Mucosa of rectum (tissue), 2 donors: ENCODE results near the gene SMKR1.
"Not testable (repeated sequence)": the region's sequence is repeated elsewhere in the genome, so short reads cannot be mapped to it uniquely, and the experiment has no call there.

Experiments
- H3K27ac ChIP-seq, 2 donors: one replicate each; pipeline ENCODE4 v1.7.0; 2013; ENCODE audit warnings: inconsistent platforms in 2 of 2, low read depth in 2 of 2, low read length in 2 of 2
- H3K27me3 ChIP-seq, 2 donors: one replicate each; pipeline ENCODE4 v1.7.0; 2013; ENCODE audit warnings: low read length in 2 of 2; ENCODE audit not compliant: control insufficient read depth in 2 of 2, insufficient read depth in 2 of 2
- H3K36me3 ChIP-seq, 2 donors: one replicate each; pipeline ENCODE4 v1.7.0; 2013; ENCODE audit warnings: low read length in 2 of 2; ENCODE audit not compliant: control insufficient read depth in 2 of 2, insufficient read depth in 2 of 2
- H3K4me1 ChIP-seq, 2 donors: one replicate each; pipeline ENCODE4 v1.7.0; 2013; ENCODE audit warnings: low read length in 2 of 2, mild to moderate bottlenecking in 1 of 2; ENCODE audit not compliant: control insufficient read depth in 2 of 2, insufficient read depth in 2 of 2
- H3K4me3 ChIP-seq, 2 donors: one replicate each; pipeline ENCODE4 v1.7.0; 2013; ENCODE audit warnings: low read length in 2 of 2
- H3K9ac ChIP-seq, 2 donors: one replicate each; pipeline ENCODE4 v1.7.0; 2013; ENCODE audit warnings: low read length in 2 of 2, low read depth in 1 of 2, mild to moderate bottlenecking in 1 of 2
- H3K9me3 ChIP-seq, 2 donors: one replicate each; pipeline ENCODE4 v1.7.0; 2013; ENCODE audit warnings: low read length in 2 of 2; ENCODE audit not compliant: control insufficient read depth in 2 of 2
- donor health status: healthy.
- donor health status: Normal muscosa, but diverticular disease.

SMKR1 gene

DNA sequence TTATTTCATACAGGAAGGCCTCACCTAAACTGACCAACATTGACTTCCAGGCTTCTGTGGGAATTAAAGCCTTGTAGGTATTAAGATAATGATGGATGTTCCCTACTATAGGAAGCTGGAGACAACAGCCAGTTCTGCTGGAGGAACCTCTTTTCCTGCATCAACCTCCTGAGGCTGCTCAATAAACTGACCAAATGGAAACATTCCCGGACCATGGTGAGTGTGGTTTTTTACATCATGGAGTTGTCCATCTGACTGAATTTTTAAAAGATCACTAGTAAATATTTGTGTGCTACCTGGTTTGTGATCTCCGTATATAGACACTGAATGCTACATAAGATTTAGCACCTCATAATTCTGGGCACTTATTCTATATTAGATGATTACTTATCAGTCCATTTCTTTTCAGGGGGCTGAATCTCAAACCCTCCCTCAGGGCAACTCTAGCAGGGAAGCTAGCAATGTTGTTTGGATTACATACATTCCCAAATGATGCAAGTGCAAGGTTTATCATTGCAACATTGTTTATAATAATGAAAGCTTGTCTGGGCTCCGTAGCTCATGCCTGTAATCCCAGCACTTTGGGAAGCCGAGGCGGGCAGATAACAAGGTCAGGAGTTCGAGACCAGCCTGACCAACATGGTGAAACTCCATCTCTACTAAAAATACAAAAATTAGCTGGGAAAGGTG is 21.5 kb upstream of the SMKR1 start:
- H3K9ac ChIP-seq: no peak overlapping the region
- no peaks in the 10 kb centered on the region for H3K4me1 ChIP-seq
- no peak overlapping the region for H3K4me3 ChIP-seq
- no peaks in the 10 kb centered on the region for H3K9me3 ChIP-seq
- H3K36me3 ChIP-seq: no peaks in the 10 kb centered on the region
- H3K27ac ChIP-seq: no peak overlapping the region
- no peaks in the 10 kb centered on the region for H3K27me3 ChIP-seq

DNA sequence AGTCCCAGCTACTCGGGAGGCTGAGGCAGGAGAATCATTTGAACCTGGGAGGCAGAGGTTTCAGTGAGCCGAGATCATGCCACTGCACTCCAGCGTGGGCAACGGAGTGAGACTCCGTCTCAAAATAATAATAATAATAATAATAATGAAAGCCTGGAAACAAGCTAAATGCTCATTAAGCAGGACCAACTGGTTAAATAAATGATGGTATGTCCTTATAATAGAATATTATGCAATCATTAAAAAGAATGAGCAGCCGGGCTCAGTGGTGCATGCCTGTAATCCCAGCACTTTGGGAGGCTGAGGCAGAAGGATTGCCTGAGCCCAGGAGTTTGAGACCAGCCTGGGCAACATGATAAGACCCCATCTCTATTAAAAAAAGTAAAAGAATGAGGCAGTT is 21.0 kb upstream of the SMKR1 start:
- not testable (repeated sequence) for H3K27ac ChIP-seq, H3K9ac ChIP-seq, H3K27me3 ChIP-seq, H3K4me3 ChIP-seq, H3K4me1 ChIP-seq, H3K36me3 ChIP-seq, H3K9me3 ChIP-seq

DNA sequence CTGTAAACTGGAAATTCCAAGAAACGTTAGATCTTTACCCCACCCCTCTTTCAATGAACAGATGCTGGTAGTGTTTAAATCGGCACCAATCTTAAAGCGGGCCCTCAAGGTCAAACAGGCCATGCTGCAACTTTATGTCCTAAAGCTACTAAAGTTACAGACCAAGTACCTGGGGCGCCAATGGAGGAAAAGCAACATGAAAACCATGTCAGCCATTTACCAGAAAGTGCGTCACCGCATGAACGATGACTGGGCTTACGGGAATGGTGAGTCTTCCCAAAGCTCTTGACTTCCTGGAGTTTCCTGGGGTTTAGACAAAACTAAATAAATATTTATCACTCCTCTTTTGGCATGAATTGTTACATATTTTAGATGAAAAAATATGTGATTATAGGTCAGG is 19.6 kb upstream of the SMKR1 start:
- no peaks in the 10 kb centered on the region for H3K4me1 ChIP-seq
- H3K9me3 ChIP-seq: no peaks in the 10 kb centered on the region
- H3K27me3 ChIP-seq: no peaks in the 10 kb centered on the region
- H3K36me3 ChIP-seq: no peaks in the 10 kb centered on the region
- no peak overlapping the region for H3K4me3 ChIP-seq
- no peak overlapping the region for H3K9ac ChIP-seq
- H3K27ac ChIP-seq: no peak overlapping the region

DNA sequence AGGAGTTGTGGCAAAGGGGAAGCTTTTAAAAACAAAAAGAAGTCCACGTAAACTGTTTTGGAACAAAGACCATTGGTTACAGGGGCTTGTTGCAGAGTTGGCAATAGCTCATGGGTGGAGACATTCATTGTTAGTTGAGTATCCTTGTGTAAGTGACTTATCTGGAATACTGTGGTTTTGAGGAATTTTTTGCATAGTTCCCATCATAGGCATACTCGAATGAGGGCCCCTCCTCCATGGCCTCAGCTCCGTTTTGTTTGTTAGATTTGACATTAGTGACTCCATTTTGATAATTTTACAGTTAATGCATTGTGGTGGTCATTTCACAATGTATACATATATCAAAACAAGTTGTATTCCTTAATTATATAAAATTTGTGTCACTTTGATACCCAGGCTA is 12.8 kb upstream of the SMKR1 start:
- Histone ChIP-seq H3K4me3 (no peak overlapping the region), H3K27ac (no peak overlapping the region), H3K27me3 (no peaks in the 10 kb centered on the region), H3K36me3 (no peaks in the 10 kb centered on the region), H3K4me1 (no peaks in the 10 kb centered on the region), H3K9me3 (no peaks in the 10 kb centered on the region), H3K9ac (no peak overlapping the region)

DNA sequence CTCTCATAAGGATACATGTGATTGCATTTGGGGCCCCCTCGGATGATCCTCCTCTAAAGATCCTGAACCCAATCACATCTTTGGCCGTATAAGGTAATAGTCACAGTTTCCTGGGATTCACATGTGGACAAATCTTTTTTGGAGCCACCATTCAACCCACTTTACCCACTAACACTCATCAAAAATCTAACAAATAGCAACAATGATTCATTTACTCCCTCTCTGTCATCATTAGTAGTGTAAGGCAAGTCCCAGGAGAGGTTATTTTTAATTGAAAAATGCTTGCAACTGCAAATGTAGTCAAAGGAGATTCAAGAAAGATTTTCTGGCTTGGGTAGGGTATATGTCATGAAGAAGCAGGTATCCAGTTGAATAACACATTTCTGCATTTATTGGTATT is 9.9 kb upstream of the SMKR1 start:
- Histone ChIP-seq H3K4me3 (no peak overlapping the region), H3K27ac (no peak overlapping the region), H3K4me1 (no peaks in the 10 kb centered on the region), H3K27me3 (no peaks in the 10 kb centered on the region), H3K36me3 (no peaks in the 10 kb centered on the region), H3K9ac (no peak overlapping the region), H3K9me3 (no peaks in the 10 kb centered on the region)

DNA sequence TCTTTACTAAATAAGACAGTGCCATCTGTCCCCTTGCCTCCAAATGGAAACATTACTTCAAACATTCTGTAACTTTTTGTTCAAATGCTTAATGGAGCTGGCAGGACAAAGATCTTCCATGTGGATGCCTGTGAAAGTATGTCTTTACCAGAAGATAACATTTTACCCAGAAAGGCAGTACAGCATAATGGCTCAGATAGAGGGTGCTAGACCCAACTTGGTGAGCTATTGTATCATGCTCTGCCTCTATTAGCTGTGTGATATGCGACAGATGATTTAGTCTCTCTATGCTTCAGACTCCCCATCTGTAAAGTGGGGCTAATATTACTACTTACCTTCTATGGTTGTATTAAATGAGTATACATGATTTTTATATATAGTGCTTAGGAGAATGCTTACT is 8.8 kb upstream of the SMKR1 start:
- H3K9me3 ChIP-seq: no peaks in the 10 kb centered on the region
- H3K9ac ChIP-seq: no peak overlapping the region
- no peaks in the 10 kb centered on the region for H3K4me1 ChIP-seq
- no peak overlapping the region for H3K4me3 ChIP-seq
- no peaks in the 10 kb centered on the region for H3K27me3 ChIP-seq
- no peak overlapping the region for H3K27ac ChIP-seq
- no peaks in the 10 kb centered on the region for H3K36me3 ChIP-seq

DNA sequence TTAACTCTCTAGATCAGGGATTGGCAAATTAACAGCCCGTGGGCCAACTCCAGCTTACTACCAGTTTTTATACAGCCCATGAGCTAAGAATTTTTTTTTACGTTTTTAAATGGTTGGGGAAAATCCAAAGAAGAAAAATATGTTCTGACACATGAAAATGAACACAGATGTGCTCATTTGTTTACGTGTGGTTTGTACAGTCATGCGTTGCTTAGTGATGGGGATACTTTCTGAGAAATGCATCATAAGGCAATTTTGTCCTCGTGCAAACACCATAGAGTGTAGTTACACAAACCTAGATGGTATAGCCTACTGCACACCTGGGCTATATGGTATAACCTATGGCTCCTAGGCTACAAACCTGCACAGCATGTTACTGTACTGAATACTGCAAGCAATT is 8.3 kb upstream of the SMKR1 start:
- no peaks in the 10 kb centered on the region for H3K36me3 ChIP-seq
- H3K27ac ChIP-seq: no peak overlapping the region
- H3K9me3 ChIP-seq: no peaks in the 10 kb centered on the region
- H3K4me1 ChIP-seq: no peaks in the 10 kb centered on the region
- no peaks in the 10 kb centered on the region for H3K27me3 ChIP-seq
- no peak overlapping the region for H3K4me3 ChIP-seq
- no peak overlapping the region for H3K9ac ChIP-seq

DNA sequence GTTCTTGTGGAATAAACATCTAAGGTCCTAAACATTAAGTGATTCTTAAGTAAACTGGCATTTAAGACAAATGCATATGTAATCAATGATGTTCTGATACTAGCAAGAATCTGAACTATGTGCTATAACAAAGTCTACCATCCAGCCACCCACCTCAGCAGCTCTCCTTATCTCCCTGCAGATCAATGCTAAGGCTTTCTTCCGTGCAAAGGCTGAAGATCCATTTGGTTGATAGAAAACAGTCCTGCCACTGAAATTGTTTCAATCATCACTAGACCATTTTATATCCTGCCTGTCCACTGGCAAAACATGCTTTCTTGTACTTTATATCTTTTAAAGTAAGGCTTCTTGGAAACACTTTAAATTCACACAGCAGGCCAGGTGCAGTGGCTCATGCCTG is 6.3 kb upstream of the SMKR1 start:
- Histone ChIP-seq H3K4me1 (peaks cover 0 to under 1% of the 10 kb centered on the region in 2 donors), H3K9me3 (no peaks in the 10 kb centered on the region), H3K27ac (no peak overlapping the region), H3K4me3 (no peak overlapping the region), H3K27me3 (no peaks in the 10 kb centered on the region), H3K36me3 (no peaks in the 10 kb centered on the region), H3K9ac (no peak overlapping the region)

DNA sequence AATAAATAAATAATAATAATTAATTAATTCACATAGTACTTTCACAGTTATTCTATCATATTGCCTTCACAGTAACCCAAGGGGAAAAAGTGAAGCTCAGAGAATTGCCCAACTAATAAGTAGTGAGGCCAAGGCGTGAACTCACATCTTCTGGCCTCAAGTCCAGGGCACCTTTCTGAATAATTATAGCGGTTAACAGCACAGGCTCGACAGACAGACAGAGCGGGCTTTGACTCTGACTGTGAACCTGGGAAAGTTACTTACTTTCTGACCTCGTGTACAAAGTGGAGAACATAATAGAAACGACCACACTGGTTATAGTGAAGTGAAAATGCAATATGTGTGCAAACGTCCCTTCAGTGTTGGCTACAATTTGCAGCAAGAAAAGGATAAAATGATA is 5.7 kb upstream of the SMKR1 start:
- Histone ChIP-seq H3K9me3 (no peaks in the 10 kb centered on the region), H3K4me3 (no peak overlapping the region), H3K4me1 (peaks cover 0 to 2% of the 10 kb centered on the region in 2 donors), H3K27ac (no peak overlapping the region), H3K27me3 (no peaks in the 10 kb centered on the region), H3K36me3 (no peaks in the 10 kb centered on the region), H3K9ac (no peak overlapping the region)

DNA sequence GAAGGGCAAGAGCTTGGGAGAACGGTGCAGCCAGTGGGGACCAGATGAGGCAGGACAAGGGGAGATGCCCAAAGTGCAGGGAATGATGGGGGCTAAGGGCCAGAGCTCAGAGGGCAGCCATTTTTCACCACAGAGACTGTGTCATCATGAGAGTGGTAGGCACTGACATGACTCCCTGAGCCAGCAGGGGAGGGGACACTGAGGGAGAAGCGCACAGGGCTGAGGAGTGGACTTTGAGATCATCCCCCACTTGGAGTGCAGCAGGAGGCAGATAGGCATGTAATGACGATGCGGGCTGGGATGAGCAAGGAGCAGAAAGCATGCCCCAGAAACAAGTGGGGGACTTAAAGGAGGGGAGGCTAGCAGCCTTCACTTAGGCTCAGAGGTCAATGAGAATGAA is 5.2 kb upstream of the SMKR1 start:
- Histone ChIP-seq H3K9me3 (no peaks in the 10 kb centered on the region), H3K9ac (no peak overlapping the region), H3K4me1 (peaks cover 2 to 3% of the 10 kb centered on the region in 2 donors), H3K27me3 (no peaks in the 10 kb centered on the region), H3K4me3 (no peak overlapping the region), H3K36me3 (no peaks in the 10 kb centered on the region), H3K27ac (no peak overlapping the region)

DNA sequence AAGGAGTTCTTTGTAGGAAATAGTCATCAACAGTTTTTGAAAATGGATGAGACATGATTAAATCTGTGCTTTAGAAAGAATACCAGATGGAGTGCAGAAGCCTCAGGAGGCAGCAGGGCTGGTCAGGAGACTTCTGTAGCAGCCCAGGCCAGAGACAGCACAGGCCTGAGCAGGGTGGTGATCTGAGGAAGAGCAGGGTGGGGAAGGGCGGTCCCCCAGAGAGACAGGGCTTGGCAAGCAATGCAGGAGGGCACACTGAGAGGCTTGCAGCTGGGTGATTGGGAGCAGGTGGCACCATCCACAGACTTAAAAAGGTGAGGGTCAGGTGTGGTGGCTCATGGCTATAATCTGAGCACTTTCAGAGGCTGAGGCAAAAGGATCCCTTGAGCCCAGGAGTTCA is 4.3 kb upstream of the SMKR1 start:
- Histone ChIP-seq H3K27me3 (no peaks in the 10 kb centered on the region), H3K4me3 (no peak overlapping the region), H3K9ac (no peak overlapping the region), H3K9me3 (no peaks in the 10 kb centered on the region), H3K27ac (no peak overlapping the region), H3K36me3 (no peaks in the 10 kb centered on the region), H3K4me1 (peaks cover 2 to 6% of the 10 kb centered on the region in 2 donors)
